OCI-LY1 (cell line): ENCODE results near the gene CFAP47.

Experiments
- H2AFZ ChIP-seq: fragments of 200-600 bp; sonication (generic), shearing (Covaris generic); 2 replicates; pipeline ENCODE4 v1.6.0; 2014; ENCODE audit warnings: antibody characterized with exemption, mild to moderate bottlenecking, low read length
- H3F3A ChIP-seq: fragments of 200-600 bp; sonication (generic), shearing (Covaris generic); 2 replicates; pipeline ENCODE4 v1.6.0; 2014; ENCODE audit warnings: mild to moderate bottlenecking, antibody characterized with exemption, low read length, moderate library complexity; ENCODE audit not compliant: insufficient read depth
- H3K27ac ChIP-seq: fragments of 200-600 bp; sonication (generic); 2 replicates; pipeline ENCODE4 v1.5.1; 2014; ENCODE audit warnings: low read length, mixed run types, mild to moderate bottlenecking, low read depth; ENCODE audit not compliant: poor library complexity, severe bottlenecking
- H3K27me3 ChIP-seq: fragments of 200-600 bp; sonication (generic); 2 replicates; pipeline ENCODE4 v1.6.0; 2014; ENCODE audit warnings: antibody characterized with exemption, mild to moderate bottlenecking, low read length, moderate library complexity; ENCODE audit not compliant: insufficient read depth
- H3K36me3 ChIP-seq: fragments of 200-600 bp; sonication (generic); 2 replicates; pipeline ENCODE4 v1.6.1; 2014; ENCODE audit warnings: mild to moderate bottlenecking, antibody characterized with exemption, low read length, moderate library complexity, mixed read lengths; ENCODE audit not compliant: insufficient read depth
- H3K4me1 ChIP-seq: fragments of 200-600 bp; sonication (generic); 2 replicates; pipeline ENCODE4 v1.5.1; 2014; ENCODE audit warnings: mild to moderate bottlenecking, low read length, moderate library complexity; ENCODE audit not compliant: insufficient read depth, severe bottlenecking
- H3K4me2 ChIP-seq: fragments of 200-600 bp; sonication (generic), shearing (Covaris generic); 2 replicates; pipeline ENCODE4 v1.6.1; 2014; ENCODE audit warnings: low read length
- H3K4me3 ChIP-seq: fragments of 200-600 bp; sonication (generic); 2 replicates; pipeline ENCODE4 v1.5.1; 2014; ENCODE audit warnings: low read length, low read depth, mild to moderate bottlenecking, mixed read lengths; ENCODE audit not compliant: poor library complexity, severe bottlenecking
- H3K79me2 ChIP-seq: fragments of 200-600 bp; shearing (Covaris generic); 2 replicates; pipeline ENCODE4 v1.6.1; 2016; ENCODE audit warnings: mixed run types, low read length, mixed read lengths; ENCODE audit not compliant: insufficient read depth
- H3K9ac ChIP-seq: fragments of 200-600 bp; sonication (generic), shearing (Covaris generic); 2 replicates; pipeline ENCODE4 v1.6.1; 2014; ENCODE audit warnings: mild to moderate bottlenecking, low read length, mixed read lengths
- H3K9me2 ChIP-seq: fragments of 200-600 bp; sonication (generic), shearing (Covaris generic); 2 replicates; pipeline ENCODE4 v1.6.1; 2014; ENCODE audit warnings: low read depth, mild to moderate bottlenecking, low read length, mixed read lengths
- H3K9me3 ChIP-seq: fragments of 200-600 bp; shearing (Covaris generic); 2 replicates; pipeline ENCODE4 v1.6.1; 2014; ENCODE audit warnings: low read length, mixed read lengths
- H4K20me1 ChIP-seq: fragments of 200-600 bp; sonication (generic), shearing (Covaris generic); 2 replicates; pipeline ENCODE4 v1.6.0; 2016; ENCODE audit warnings: mild to moderate bottlenecking, low read length; ENCODE audit not compliant: insufficient read depth
- EZH2 ChIP-seq: fragments of 200-600 bp; sonication (generic), shearing (Covaris generic); IDR thresholded peaks from 2 replicates; pipeline ENCODE4 v1.8.0; 2017; ENCODE audit warnings: borderline replicate concordance, mixed run types, mild to moderate bottlenecking, antibody characterized with exemption, low read length, moderate library complexity, mixed read lengths
- TF ChIP-seq, protein P1 (sequence below): fragments of 200-600 bp; sonication (generic), shearing (Covaris generic); IDR thresholded peaks from 2 replicates; pipeline ENCODE4 v1.5.1; 2017; ENCODE audit warnings: mild to moderate bottlenecking, antibody characterized with exemption, low read length, moderate library complexity, mixed read lengths

The CFAP47 gene

DNA sequence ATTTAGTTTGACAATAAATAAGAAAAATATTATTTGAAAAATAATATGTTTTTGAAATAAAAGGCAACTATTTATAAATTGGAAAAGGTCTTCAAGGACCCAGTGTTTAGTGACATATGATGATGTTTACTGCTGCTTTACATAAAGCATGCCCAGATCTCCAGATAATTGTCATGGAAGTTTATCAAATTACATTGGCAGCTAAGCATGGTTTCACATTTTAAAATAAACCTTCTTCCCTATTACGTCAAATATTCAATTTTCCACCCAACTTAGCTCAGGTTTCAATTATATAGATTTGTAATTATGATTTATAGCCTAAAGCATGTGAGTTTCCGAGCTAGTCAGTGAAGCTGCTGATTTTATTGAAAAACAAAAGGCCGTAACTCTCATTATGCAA lies 417.2 kb downstream of the CFAP47 start:
- Histone ChIP-seq H3K27ac (no peak overlapping the region), H2AFZ (no peak overlapping the region), H3K9me2 (no peaks in the 10 kb centered on the region), H3K79me2 (no peaks in the 10 kb centered on the region), H3F3A (no peaks in the 10 kb centered on the region), H3K9ac (no peak overlapping the region), H3K9me3 (no peaks in the 10 kb centered on the region), H3K27me3 (no peaks in the 10 kb centered on the region), H3K4me2 (no peak overlapping the region), H3K36me3 (no peaks in the 10 kb centered on the region), H4K20me1 (no peaks in the 10 kb centered on the region), H3K4me3 (no peak overlapping the region), H3K4me1 (no peaks in the 10 kb centered on the region)
- no peak for TF ChIP-seq EZH2
- TF ChIP-seq, protein P1, sequence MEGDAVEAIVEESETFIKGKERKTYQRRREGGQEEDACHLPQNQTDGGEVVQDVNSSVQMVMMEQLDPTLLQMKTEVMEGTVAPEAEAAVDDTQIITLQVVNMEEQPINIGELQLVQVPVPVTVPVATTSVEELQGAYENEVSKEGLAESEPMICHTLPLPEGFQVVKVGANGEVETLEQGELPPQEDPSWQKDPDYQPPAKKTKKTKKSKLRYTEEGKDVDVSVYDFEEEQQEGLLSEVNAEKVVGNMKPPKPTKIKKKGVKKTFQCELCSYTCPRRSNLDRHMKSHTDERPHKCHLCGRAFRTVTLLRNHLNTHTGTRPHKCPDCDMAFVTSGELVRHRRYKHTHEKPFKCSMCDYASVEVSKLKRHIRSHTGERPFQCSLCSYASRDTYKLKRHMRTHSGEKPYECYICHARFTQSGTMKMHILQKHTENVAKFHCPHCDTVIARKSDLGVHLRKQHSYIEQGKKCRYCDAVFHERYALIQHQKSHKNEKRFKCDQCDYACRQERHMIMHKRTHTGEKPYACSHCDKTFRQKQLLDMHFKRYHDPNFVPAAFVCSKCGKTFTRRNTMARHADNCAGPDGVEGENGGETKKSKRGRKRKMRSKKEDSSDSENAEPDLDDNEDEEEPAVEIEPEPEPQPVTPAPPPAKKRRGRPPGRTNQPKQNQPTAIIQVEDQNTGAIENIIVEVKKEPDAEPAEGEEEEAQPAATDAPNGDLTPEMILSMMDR = no peak

DNA sequence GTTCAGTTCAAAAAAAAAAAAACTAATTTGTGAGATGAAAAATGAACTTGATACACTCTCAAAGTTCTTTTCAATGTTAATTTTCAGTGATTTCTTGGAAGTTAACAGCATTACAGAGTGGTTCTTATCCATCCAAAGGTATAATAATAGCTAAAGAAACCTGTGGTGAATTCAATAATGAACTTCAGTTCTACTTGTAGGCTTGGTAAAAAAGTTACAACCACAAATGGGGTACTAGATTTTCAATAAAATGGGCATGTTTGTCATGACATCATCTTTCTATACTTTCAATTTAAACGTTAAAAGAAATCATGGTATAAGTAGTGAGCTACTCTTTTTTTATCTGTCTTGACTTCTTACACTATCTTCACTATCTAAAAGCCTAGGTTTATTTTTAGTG lies 424.8 kb downstream of the CFAP47 start:
- no peaks in the 10 kb centered on the region for H3K9me2 ChIP-seq
- H3K79me2 ChIP-seq = no peaks in the 10 kb centered on the region
- H3K4me2 ChIP-seq = no peak overlapping the region
- TF ChIP-seq, protein P1 = no peak
- TF ChIP-seq EZH2 = no peak
- no peaks in the 10 kb centered on the region for H4K20me1 ChIP-seq
- H3K27ac ChIP-seq = no peak overlapping the region
- no peaks in the 10 kb centered on the region for H3K36me3 ChIP-seq
- H3K9me3 ChIP-seq = no peaks in the 10 kb centered on the region
- H3F3A ChIP-seq = no peaks in the 10 kb centered on the region
- no peak overlapping the region for H3K4me3 ChIP-seq
- no peaks in the 10 kb centered on the region for H3K27me3 ChIP-seq
- no peak overlapping the region for H3K9ac ChIP-seq
- no peaks in the 10 kb centered on the region for H3K4me1 ChIP-seq
- H2AFZ ChIP-seq = no peak overlapping the region

DNA sequence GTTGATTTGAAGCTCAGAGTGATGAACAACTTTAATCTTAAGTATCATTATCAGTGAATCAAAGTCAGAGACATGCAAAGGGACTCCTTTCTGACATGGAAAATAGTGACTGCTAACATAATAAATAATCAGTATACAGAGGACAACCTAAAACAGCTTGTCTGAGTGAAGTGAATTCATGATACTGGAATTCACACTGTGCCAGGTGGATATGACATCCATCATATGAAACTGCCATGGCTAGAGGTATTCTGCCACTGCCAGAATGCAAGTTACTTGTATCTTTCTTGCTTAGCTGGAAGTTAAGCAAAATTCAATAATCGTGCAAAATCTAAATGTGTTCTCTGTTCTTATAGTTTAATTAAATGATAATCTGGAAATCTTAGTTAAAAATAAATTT lies 429.0 kb downstream of the CFAP47 start:
- Histone ChIP-seq H3K9me2 (no peaks in the 10 kb centered on the region), H3K4me1 (no peaks in the 10 kb centered on the region), H3K27me3 (no peaks in the 10 kb centered on the region), H3K4me2 (no peak overlapping the region), H3F3A (no peaks in the 10 kb centered on the region), H3K9me3 (no peaks in the 10 kb centered on the region), H3K9ac (no peak overlapping the region), H3K27ac (no peak overlapping the region), H3K79me2 (no peaks in the 10 kb centered on the region), H3K36me3 (no peaks in the 10 kb centered on the region), H3K4me3 (no peak overlapping the region), H2AFZ (no peak overlapping the region), H4K20me1 (no peaks in the 10 kb centered on the region)
- TF ChIP-seq, protein P1 = no peak
- TF ChIP-seq EZH2 = no peak
